Measurements from ENCODE around the gene PANX2. TPM values are rescaled to one million over a fixed set of nuclear protein-coding genes. Genes with fewer than 3 reads are reported as not detected.

PANX2 gene
- total RNA-seq, 1 experiment from 2014 or later, result 9.4 TPM

DNA sequence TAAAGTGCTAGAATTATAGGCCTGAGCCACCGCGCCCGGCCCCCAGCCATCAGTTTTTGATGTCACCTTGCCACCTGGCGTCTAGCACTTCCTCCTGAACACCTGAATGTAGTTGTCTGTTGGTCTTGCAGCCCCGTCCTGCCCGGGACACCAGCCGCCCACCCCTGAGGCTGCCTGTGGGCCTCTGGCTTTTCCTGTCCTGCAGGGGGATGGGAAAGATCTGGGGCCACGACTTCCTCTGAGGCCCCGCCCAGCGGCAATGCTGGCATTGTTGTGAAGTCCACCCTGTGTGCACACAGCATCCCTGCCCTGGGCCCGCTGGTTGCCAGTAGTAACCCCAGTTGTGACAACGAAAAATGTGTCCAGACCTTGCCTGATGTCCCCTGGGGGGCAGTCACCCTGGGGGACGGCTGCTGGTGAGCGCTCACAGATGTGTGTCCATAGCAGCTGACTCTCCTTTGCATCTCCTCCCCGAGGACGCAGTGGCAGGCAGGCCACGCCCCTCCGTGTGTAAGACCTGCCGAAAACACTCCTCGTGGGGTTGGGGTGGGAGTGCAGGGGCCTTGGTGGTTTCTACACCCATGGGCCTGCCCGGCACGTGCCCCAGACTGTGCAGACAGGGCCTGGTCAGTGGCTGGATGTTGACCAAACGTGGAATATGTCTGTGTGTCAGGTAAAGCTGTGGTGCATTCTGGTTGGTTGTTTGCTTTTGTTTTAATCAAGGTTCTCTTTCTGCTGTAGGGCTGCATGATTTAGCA is 37.0 kb downstream of the PANX2 start:
- H3K4me2 ChIP-seq (ENCODE audit: low read length), result no peak overlapping the region
- BruUV-seq (replicated peaks), result no TSS peak
- H2AFZ ChIP-seq (ENCODE audit: low read length), result no peak overlapping the region
- no peak for DNase-seq
- H3K27me3 ChIP-seq (ENCODE audit: low read length), result no peaks in the 10 kb centered on the region
- H3K9me2 ChIP-seq (replicated peaks; ENCODE audit: low read length), result no peaks in the 10 kb centered on the region
- no peaks in the 10 kb centered on the region for H3F3A ChIP-seq (ENCODE audit: low read length, unreplicated experiment)
- ChIA-PET CTCF (interaction anchor here (0.6 kb wide), 1 partner anchor 29 kb away, joined by 3 read pairs; no protein-coding TSS in a partner anchor), POLR2A (ENCODE audit: unreplicated experiment) (no interaction called here)
- TF ChIP-seq EZH2 (IDR thresholded peaks at IDR 0.05; ENCODE audit: low read length, unreplicated experiment) (no peak), EZH2phosphoT487 (IDR thresholded peaks at IDR 0.05; ENCODE audit: borderline replicate concordance, low read length) (no peak)
- TF ChIP-seq, protein P1, sequence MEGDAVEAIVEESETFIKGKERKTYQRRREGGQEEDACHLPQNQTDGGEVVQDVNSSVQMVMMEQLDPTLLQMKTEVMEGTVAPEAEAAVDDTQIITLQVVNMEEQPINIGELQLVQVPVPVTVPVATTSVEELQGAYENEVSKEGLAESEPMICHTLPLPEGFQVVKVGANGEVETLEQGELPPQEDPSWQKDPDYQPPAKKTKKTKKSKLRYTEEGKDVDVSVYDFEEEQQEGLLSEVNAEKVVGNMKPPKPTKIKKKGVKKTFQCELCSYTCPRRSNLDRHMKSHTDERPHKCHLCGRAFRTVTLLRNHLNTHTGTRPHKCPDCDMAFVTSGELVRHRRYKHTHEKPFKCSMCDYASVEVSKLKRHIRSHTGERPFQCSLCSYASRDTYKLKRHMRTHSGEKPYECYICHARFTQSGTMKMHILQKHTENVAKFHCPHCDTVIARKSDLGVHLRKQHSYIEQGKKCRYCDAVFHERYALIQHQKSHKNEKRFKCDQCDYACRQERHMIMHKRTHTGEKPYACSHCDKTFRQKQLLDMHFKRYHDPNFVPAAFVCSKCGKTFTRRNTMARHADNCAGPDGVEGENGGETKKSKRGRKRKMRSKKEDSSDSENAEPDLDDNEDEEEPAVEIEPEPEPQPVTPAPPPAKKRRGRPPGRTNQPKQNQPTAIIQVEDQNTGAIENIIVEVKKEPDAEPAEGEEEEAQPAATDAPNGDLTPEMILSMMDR (conservative IDR thresholded peaks at IDR 0.05; ENCODE audit: low read depth, low read length), result no peak
- no peaks in the 10 kb centered on the region; the same call in 1 of the 2 replicates for H3K36me3 ChIP-seq (ENCODE audit: low read depth, low read length)
- H3K9me3 ChIP-seq (ENCODE audit: low read length), result no peaks in the 10 kb centered on the region
- no peak overlapping the region for H3K9ac ChIP-seq (ENCODE audit: low read length)
- peaks cover 13% of the 10 kb centered on the region for H3K79me2 ChIP-seq (ENCODE audit: low read length)
- H3K4me1 ChIP-seq (ENCODE audit: insufficient read depth, low read length), result no peaks in the 10 kb centered on the region
- H3K27ac ChIP-seq (ENCODE audit: low read length), result no peak overlapping the region
- intact Hi-C loops (cut with micrococcal nuclease), result no loop called here
- H4K20me1 ChIP-seq (ENCODE audit: low read length), result no peaks in the 10 kb centered on the region
- H3K4me3 ChIP-seq (ENCODE audit: low read length), result no peak overlapping the region
- no peak for ATAC-seq

DNA sequence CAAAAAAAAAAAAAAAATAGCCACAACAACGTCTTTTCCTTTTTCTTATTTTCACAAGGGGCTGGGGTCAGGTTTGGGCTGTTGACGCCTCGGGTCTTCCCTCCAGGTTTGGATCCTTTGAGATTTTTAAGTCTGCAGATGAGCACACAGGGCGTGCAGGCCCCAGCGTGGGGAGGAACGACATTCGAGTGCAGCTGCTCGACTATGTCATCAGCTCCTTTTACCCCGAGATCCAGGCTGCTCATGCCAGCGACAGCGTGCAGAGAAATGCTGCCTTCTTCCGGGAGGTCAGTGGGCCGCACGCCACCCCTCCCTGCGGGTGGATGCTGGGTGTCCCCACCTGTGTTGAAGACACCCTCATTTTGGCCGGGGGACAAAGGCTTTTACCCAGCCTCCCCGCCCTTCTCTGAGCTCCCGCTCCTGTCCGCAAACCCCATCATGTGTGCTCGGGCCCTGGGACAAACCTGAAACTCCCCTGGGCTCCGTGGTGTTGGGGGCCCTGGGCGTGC is 38.0 kb downstream of the PANX2 start:
- intact Hi-C loops (cut with micrococcal nuclease), result no loop called here

More for the DNA sequence above, 38.0 kb downstream of the PANX2 start:
- Histone ChIP-seq H3K36me3 (ENCODE audit: low read depth, low read length) (no peaks in the 10 kb centered on the region; the same call in 1 of the 2 replicates), H3K79me2 (ENCODE audit: low read length) (peaks cover 4% of the 10 kb centered on the region; the same call in 1 of the 2 replicates), H3K4me3 (ENCODE audit: low read length) (no peak overlapping the region), H3K4me2 (ENCODE audit: low read length) (no peak overlapping the region), H4K20me1 (ENCODE audit: low read length) (no peaks in the 10 kb centered on the region), H3K9me2 (replicated peaks; ENCODE audit: low read length) (no peaks in the 10 kb centered on the region), H3K27ac (ENCODE audit: low read length) (no peak overlapping the region), H3K4me1 (ENCODE audit: insufficient read depth, low read length) (no peaks in the 10 kb centered on the region), H2AFZ (ENCODE audit: low read length) (no peak overlapping the region), H3K27me3 (ENCODE audit: low read length) (no peaks in the 10 kb centered on the region), H3K9ac (ENCODE audit: low read length) (no peak overlapping the region), H3K9me3 (ENCODE audit: low read length) (no peaks in the 10 kb centered on the region), H3F3A (ENCODE audit: low read length, unreplicated experiment) (no peaks in the 10 kb centered on the region)
- ATAC-seq (no peak), DNase-seq (no peak)
- POLR2A ChIA-PET (ENCODE audit: unreplicated experiment), result no interaction called here
- no TSS peak for BruUV-seq (replicated peaks)
- TF ChIP-seq, protein P1 (conservative IDR thresholded peaks at IDR 0.05; ENCODE audit: low read depth, low read length), result no peak
- TF ChIP-seq EZH2phosphoT487 (IDR thresholded peaks at IDR 0.05; ENCODE audit: borderline replicate concordance, low read length), result no peak
- no peak for TF ChIP-seq EZH2 (IDR thresholded peaks at IDR 0.05; ENCODE audit: low read length, unreplicated experiment)
- CTCF ChIA-PET, result no interaction called here
